ENCODE measurements around the gene TNRC6B. TPM values are rescaled to one million over a fixed set of nuclear protein-coding genes. Genes with fewer than 3 reads are reported as not detected.
"Not testable (repeated sequence)": the region's sequence is repeated elsewhere in the genome, so short reads cannot be mapped to it uniquely, and the experiment has no call there.

TNRC6B gene
- total RNA-seq, 1 donor from 2014 or later, result 67.9 TPM

- peak; percentile 46 for DNase-seq (ENCODE audit: low spot score)
Observed at GRCh38 chr22:40183029-40183581, 5.4 kb downstream of the TNRC6B start.

GRCh38 chr22:40183603-40184002, 5.9 kb downstream of the TNRC6B start:
- DNase-seq (ENCODE audit: low spot score), result not testable (repeated sequence)

- no peak for DNase-seq (ENCODE audit: low spot score)
Observed at GRCh38 chr22:40187389-40187788, 9.7 kb downstream of the TNRC6B start.

- DNase-seq (ENCODE audit: low spot score), result no peak
Observed at GRCh38 chr22:40189997-40190396, 12.3 kb downstream of the TNRC6B start.

GRCh38 chr22:40190501-40190900, 12.8 kb downstream of the TNRC6B start:
- DNase-seq (ENCODE audit: low spot score), result no peak

- DNase-seq (ENCODE audit: low spot score), result no peak
Observed at GRCh38 chr22:40193429-40194421, 16.0 kb downstream of the TNRC6B start.

GRCh38 chr22:40194656-40195055, 16.9 kb downstream of the TNRC6B start:
- no peak for DNase-seq (ENCODE audit: low spot score)

- DNase-seq (ENCODE audit: low spot score), result no peak
Observed at GRCh38 chr22:40196628-40197360, 19.1 kb downstream of the TNRC6B start.

- DNase-seq (ENCODE audit: low spot score), result not testable (repeated sequence)
Observed at GRCh38 chr22:40197421-40197820, 19.7 kb downstream of the TNRC6B start.

DNA sequence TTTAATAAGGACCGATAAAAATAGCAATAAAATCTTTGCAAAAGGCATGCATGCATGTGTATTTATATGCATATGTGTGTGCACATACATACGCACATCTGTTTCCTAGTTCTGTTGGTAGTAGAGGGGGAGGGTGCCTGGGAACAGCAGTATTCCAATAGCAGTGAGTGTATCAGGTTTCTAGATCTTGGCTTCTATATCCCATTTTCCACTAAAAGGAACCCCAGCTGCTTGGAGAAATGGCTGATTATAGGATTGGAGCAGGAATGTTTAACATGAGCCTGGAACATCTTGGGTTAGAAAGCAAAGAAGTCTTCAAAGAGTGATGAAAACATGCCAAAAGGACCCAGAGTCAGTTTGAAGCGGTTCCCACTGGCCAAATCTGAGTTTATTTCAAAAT, 21.0 kb downstream of the TNRC6B start:
- DNase-seq (ENCODE audit: low spot score), result no peak

DNA sequence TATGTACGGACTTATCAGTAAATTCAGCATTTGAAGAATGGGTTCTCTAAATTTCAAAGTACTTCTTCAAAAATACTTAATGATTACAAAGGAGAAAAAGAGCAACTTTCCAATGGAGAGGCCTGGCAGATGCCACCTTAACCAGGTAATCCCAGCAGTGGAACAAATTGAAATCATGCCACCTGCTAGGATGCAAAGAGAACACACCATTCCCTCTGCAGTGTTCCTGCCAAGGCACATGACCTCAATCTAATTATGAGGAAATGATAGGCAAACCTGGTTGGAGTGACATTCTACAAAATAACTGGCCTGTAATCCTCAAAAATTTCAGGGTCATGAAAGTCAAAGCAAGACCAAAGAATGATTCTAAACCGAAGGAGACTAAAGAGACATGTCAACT, 21.5 kb downstream of the TNRC6B start:
- no peak for DNase-seq (ENCODE audit: low spot score)

DNA sequence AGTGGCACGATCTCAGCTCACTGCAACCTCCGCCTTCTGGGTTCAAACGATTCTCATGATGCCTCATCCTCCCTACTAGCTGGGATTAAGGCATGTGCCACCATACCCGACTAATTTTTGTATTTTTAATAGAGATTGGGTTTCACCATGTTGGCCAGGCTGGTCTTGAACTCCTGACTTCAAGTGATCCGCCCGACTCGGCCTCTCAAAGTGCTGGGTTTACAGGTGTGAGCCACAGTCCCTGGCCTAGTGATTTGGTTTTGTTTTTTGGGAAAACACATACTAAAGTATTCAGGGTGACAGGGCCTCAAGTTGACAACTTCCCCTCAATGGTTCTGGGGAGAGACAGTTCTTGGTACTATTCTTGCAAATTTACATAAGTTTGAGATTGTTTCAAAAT, 22.1 kb downstream of the TNRC6B start:
- DNase-seq (ENCODE audit: low spot score), result no peak

DNA sequence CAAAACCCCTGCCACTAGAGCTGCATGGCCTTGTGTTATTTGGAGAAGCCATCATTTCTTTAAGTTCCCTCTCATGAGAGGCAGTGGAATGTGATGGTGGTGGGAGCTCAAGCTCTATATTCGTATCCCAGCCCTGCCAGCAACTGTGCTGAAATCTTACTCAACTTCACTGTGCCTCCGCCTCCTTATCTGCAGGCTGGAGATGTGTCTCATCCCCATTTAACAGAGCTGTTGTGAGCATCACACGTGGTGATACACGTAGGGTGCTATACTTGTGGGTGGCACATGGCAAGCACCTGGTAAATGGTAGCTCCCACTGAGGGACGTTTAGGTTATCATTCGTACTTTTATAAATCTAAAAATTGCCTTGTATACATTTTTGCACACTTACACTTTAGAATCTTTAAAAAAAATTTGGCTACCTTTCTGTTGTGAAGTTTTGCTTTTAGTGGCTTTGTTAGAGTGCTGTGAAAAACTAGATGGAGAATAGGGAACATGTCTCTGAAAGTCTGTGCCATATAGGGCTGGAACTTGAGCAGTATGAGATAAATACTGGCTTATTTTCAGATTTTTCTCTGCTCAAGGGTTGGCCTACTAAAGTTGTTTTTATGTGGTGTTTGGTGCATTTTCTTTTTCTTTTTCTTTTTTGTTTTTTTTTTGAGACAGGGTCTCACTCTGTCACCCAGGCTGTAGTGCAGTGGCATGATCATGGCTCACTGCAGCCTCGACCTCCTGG, 23.2 kb downstream of the TNRC6B start:
- no peak for DNase-seq (ENCODE audit: low spot score)

- no peak for DNase-seq (ENCODE audit: low spot score)
Observed at GRCh38 chr22:40202225-40202944, 24.7 kb downstream of the TNRC6B start.

GRCh38 chr22:40203572-40203971, 25.8 kb downstream of the TNRC6B start:
- DNase-seq (ENCODE audit: low spot score), result no peak

DNA sequence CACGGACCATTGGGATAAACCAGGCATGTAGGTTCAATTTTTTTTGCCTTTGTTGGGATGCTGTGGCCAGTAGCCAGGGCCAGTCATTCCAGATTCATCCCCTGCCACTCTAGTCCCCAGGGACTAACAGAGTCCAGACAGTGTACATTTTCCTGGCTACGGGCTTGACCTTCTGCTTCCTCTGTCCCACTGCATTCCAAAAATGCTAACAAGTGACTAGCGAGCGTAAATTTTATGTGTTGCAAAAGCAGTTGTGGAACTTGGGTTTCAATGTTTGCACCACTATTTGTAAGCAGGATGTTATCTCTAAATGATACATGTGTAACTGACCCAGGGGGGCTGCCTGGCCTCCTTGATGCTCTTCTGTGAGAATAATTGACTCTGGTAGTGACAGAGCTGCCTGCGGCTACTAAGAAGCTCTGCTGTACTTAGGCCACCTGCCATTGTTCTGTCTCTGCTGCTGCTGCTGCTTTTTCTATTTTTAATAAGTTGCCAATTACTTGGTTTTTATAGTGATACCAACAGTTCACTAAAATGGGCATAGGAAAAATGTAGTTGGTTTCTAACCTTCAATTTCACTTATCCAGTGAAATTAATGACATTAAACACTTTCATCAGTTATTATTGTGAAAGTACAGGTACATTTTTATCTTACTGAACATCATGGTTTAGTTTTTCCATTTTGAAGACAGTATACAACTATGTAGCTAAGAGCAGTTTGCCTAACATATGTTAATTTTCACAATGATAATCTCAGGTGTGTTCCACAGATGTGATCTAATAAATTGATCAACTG, 26.8 kb downstream of the TNRC6B start:
- no peak for DNase-seq (ENCODE audit: low spot score)

DNA sequence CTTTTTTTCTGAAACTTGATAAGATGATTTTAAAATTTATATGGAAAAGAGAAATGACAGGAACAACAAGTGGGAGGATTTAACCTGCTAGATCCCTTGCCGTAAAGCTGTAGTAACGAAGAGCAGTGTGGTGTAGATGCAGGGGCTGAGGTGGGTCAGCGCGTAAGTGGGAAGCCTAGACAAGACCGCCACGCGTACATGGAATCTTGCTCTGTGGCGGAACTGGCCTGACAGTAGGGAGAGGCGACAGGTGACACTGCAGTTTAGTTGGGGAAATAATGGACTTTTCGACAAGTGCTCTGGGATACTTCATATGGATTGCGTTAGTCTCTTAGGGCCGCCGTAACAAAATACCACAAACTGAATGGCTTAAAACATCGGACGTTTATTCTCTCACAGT, 28.8 kb downstream of the TNRC6B start:
- no peak for DNase-seq (ENCODE audit: low spot score)

GRCh38 chr22:40210818-40211217, 33.1 kb downstream of the TNRC6B start:
- no peak for DNase-seq (ENCODE audit: low spot score)

DNA sequence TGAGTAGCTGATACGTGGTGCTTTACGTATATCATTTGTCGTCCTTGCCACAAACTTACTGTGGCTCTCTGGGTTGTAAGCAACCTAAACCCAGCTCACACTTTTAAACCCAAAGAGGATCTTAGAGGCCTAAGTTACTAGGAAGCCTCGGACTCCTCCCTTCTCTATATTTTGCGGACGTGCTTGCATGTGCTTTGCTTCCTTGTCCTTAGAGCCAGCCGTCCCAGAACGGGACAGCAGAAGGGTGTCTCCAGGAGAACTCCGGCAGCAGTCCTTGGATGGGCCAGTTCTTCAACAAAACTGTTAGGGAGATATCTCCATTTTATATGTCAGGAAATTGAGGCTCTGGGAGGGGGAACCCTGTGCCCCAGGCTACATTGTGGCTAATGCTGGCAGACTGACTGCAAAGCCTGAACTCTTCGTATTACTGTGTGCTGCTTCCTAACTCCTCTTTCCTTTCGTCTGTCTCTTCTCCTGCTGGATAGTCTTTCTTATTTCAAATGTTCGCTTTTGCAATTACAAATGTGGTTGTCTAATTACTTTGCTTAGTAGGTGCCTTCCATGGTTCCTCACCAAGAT, 33.8 kb downstream of the TNRC6B start:
- no peak for DNase-seq (ENCODE audit: low spot score)

DNA sequence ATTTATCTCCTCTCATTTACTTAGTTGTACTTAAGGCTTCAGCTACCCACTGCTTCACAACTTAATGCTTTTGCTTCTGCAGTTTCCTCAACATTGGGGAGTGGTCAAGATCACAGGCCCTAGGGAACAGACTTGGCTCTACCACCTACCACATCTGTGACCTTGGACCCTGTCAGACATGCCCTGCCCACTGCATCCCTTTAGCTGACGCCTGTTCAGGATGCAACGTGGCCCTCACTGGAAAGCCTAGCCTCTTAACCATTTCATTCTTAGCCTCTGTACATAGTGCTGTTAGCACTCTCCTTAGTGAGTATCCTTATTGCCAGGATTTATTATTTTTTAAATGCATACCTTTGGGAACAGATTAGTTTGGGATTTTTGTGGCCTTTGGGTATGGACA, 34.4 kb downstream of the TNRC6B start:
- DNase-seq (ENCODE audit: low spot score), result no peak

Measured in mucosa of gallbladder (tissue), 1 donor.